Measurements from ENCODE around the gene STAT3.
A peak's percentile ranks its signal among the peaks of the same experiment; 100 is the strongest.
"Not testable (repeated sequence)": the region's sequence is repeated elsewhere in the genome, so short reads cannot be mapped to it uniquely, and the experiment has no call there.

Gene STAT3

DNA sequence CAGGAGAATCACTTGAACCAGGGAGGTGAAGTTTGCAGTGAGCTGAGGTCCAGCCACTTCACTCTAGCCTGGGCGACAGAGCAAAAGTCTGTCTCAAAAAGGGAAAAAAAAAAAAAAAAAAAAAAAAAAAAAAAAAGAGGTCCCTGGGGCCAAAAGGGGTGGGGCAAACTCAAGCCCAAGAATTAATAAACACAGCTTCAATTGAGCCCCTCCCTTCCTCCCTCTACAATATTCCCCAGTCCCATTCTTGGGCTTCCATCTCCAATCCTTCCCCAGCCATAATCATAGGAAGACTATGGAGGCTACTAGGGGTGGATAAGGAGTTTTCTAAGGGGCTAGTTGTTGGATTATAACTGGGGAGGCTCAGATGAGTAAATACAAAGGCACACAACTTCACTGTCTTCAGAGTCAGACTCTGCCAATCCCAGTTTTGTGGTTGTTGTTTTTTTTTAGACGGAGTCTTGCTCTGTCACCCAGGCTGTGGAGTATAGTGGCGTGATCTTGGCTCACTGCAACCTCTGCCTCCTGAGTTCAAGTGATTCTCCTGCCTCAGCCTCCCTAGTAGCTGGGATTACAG is 25.3 kb upstream of the STAT3 start:
- Mint-ChIP-seq H3K36me3 (peaks cover 7% of the 10 kb centered on the region), H3K4me1 (peaks cover 8% of the 10 kb centered on the region)
- no peak for DNase-seq (ENCODE audit: low spot score in 2 of 2)

GRCh38 chr17:42411905-42412679 is 23.9 kb upstream of the STAT3 start:
- peaks cover 14% of the 10 kb centered on the region for H3K4me1 Mint-ChIP-seq
- no peak overlapping the region for H3K27ac Mint-ChIP-seq
- peaks cover 7% of the 10 kb centered on the region for H3K36me3 Mint-ChIP-seq
- no peaks in the 10 kb centered on the region for H3K9me3 Mint-ChIP-seq
- ATAC-seq (no peak), DNase-seq (ENCODE audit: low spot score in 2 of 2) (no peak)
- no peak overlapping the region for H3K4me3 Mint-ChIP-seq

More for the DNA sequence above, 25.3 kb upstream of the STAT3 start:
- Mint-ChIP-seq H3K9me3 (no peaks in the 10 kb centered on the region), H3K27ac (no peak overlapping the region), H3K4me3 (no peak overlapping the region)
- ATAC-seq, result no peak

DNA sequence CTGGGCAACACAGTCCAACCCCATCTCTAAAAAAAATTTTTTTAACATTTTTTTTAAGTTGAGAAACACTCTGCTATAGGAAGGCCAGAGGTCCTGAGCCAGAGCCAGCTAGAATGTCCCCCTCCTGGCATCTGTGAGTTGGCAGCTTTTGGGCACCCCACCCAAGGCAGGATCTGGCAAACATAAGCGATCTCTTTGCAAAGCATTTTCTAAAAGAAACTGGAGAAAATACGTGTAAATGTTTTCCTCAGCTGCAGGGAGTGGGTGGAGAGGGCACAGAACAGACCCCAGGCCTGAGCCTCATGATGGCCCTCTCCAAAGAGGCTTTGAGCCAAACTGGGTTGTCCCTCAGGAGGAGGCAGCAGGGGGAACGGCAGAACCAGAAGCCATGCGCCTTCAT is 23.1 kb upstream of the STAT3 start:
- no peaks in the 10 kb centered on the region for H3K9me3 Mint-ChIP-seq
- peaks cover 16% of the 10 kb centered on the region for H3K4me1 Mint-ChIP-seq
- ATAC-seq (no peak), DNase-seq (ENCODE audit: low spot score in 2 of 2) (no peak)
- peaks cover 5% of the 10 kb centered on the region for H3K36me3 Mint-ChIP-seq
- no peak overlapping the region for H3K27ac Mint-ChIP-seq
- H3K4me3 Mint-ChIP-seq, result no peak overlapping the region

GRCh38 chr17:42410319-42410685 is 22.1 kb upstream of the STAT3 start:
- DNase-seq (ENCODE audit: low spot score in 2 of 2) (no peak), ATAC-seq (no peak)
- H3K9me3 Mint-ChIP-seq, result no peaks in the 10 kb centered on the region
- H3K4me1 Mint-ChIP-seq, result peaks cover 16% of the 10 kb centered on the region
- no peak overlapping the region for H3K27ac Mint-ChIP-seq
- H3K4me3 Mint-ChIP-seq, result no peak overlapping the region
- no peaks in the 10 kb centered on the region for H3K36me3 Mint-ChIP-seq

GRCh38 chr17:42409523-42410318 is 21.5 kb upstream of the STAT3 start:
- Mint-ChIP-seq H3K36me3 (no peaks in the 10 kb centered on the region), H3K27ac (no peak overlapping the region), H3K4me1 (peaks cover 10% of the 10 kb centered on the region), H3K4me3 (no peak overlapping the region), H3K9me3 (no peaks in the 10 kb centered on the region)
- ATAC-seq, result no peak
- no peak for DNase-seq (ENCODE audit: low spot score in 2 of 2)

GRCh38 chr17:42408061-42408460 is 19.8 kb upstream of the STAT3 start:
- Mint-ChIP-seq H3K4me1 (peaks cover 17% of the 10 kb centered on the region), H3K27ac (no peak overlapping the region), H3K9me3 (no peaks in the 10 kb centered on the region), H3K36me3 (no peaks in the 10 kb centered on the region), H3K4me3 (no peak overlapping the region)
- ATAC-seq, result no peak
- DNase-seq (ENCODE audit: low spot score in 2 of 2), result no peak

DNA sequence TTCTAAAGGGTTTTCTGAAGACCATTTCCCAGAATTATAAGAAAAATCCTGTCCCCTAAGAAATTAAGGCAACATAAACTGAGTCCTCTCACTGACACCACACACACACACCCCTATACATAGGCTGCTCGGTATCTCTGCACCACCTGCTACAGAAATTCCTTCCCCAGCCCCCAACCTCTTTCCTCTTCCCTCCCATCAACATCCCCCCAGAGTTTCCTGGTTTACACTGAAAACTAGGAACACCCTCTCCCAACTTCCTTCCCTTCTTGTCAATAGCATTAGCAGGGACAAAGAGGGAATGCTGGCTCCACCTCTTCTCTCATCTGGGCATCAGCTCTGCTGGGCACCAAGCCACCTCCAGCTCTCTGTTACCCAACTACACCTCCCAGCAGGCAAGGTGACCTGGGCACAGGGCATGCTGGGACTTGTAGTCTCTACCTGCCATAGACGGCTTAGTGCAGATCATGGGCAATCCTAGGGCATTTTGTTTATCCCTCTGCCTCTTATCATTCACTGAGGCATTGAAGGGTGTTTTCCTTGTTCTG is 19.1 kb upstream of the STAT3 start:
- no peak overlapping the region for H3K4me3 Mint-ChIP-seq
- H3K9me3 Mint-ChIP-seq, result no peaks in the 10 kb centered on the region
- ATAC-seq, result peak; percentile 84
- peaks cover 18% of the 10 kb centered on the region for H3K4me1 Mint-ChIP-seq
- H3K36me3 Mint-ChIP-seq, result no peaks in the 10 kb centered on the region
- no peak overlapping the region for H3K27ac Mint-ChIP-seq
- no peak for DNase-seq (ENCODE audit: low spot score in 2 of 2)

DNA sequence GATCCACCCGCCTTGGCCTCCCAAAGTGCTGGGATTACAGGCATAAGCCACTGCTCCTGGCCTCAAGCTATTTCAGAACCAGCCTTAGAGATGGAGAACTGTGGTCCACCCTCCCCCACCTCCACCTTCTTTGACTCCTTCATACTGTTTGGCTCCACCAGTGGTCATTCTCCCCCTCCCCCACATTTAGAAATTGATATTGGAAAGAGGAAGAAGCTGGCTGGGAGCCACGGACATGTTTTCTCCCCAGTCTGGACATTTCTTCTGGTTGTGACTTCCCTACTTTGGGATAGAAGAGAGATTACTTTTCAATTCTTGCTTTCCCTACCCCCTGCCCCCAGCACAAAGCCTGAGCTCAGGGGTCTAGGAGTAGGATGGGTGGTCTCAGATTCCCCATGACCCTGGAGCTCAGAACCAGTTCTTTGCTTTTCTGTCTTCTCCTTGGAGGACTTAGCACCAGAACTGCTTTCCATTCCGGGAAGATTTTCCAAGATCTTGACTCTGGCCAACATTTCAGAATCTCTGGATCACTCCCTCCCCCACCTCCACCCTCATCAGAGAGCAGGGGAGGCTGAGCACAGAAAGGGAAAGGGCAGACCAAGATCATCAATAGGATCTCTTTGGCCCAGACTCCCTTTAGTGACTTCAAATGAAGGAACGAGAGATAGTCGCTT is 18.5 kb upstream of the STAT3 start:
- Mint-ChIP-seq H3K4me3 (no peak overlapping the region), H3K36me3 (no peaks in the 10 kb centered on the region), H3K9me3 (no peaks in the 10 kb centered on the region), H3K4me1 (peaks cover 18% of the 10 kb centered on the region), H3K27ac (no peak overlapping the region)
- DNase-seq (ENCODE audit: low spot score in 2 of 2) (no peak), ATAC-seq (no peak)

GRCh38 chr17:42405963-42406495 is 17.8 kb upstream of the STAT3 start:
- Mint-ChIP-seq H3K4me1 (peaks cover 22% of the 10 kb centered on the region), H3K4me3 (no peak overlapping the region), H3K36me3 (no peaks in the 10 kb centered on the region), H3K27ac (no peak overlapping the region), H3K9me3 (no peaks in the 10 kb centered on the region)
- ATAC-seq (peak; percentile 82), DNase-seq (ENCODE audit: low spot score in 2 of 2) (peak; percentile 84 to 90)

DNA sequence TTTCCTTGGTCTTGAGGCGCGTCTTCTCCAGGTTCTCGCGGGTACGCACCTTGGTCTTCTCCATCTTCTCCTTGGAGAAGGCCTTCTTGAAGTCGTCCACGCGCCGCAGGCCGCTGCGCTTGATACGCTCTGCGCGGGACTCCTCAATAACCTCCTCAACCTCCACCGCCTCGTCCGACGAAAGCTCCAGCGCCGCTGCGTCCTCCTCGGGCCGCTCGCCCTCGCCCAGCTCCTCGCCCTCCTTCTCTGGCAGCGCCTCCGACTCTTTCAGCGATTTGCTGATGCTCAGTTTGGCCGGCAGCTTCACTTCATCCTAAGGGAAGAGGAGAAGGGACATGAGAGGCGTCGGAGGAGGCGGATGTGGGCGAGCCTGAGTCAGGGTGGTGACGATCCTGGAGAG is 16.8 kb upstream of the STAT3 start:
- Mint-ChIP-seq H3K27ac (no peak overlapping the region), H3K4me3 (no peak overlapping the region), H3K36me3 (no peaks in the 10 kb centered on the region), H3K9me3 (no peaks in the 10 kb centered on the region), H3K4me1 (peaks cover 29% of the 10 kb centered on the region)
- ATAC-seq (no peak), DNase-seq (ENCODE audit: low spot score in 2 of 2) (no peak)

GRCh38 chr17:42404326-42405055 is 16.2 kb upstream of the STAT3 start:
- Mint-ChIP-seq H3K27ac (no peak overlapping the region), H3K4me3 (no peak overlapping the region), H3K36me3 (no peaks in the 10 kb centered on the region), H3K4me1 (peaks cover 33% of the 10 kb centered on the region), H3K9me3 (no peaks in the 10 kb centered on the region)
- ATAC-seq (no peak), DNase-seq (ENCODE audit: low spot score in 2 of 2) (no peak)

DNA sequence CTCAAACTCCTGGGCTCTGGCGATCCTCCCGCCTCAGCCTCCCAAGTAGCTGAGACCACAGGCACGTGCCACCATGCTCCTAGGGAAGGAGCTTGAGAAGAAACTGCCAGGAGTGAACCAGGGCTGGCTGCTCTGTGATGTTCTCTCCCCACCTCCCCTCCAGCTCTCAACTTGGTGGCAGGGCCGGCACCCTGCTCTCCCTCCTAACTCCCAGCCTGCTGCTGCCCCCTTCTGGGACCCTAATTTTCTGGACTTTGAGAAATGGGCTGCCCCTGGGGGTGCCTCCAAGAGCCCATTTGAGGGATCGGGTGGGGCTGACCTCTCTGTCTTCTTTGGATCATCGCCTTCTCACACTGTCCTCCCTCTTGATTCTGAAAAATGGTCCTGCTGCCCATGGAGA is 14.9 kb upstream of the STAT3 start:
- peaks cover 33% of the 10 kb centered on the region for H3K4me1 Mint-ChIP-seq
- DNase-seq (ENCODE audit: low spot score in 2 of 2), result peak; percentile 35 to 80
- no peaks in the 10 kb centered on the region for H3K36me3 Mint-ChIP-seq
- H3K27ac Mint-ChIP-seq, result peak overlapping the region; percentile 80
- no peaks in the 10 kb centered on the region for H3K9me3 Mint-ChIP-seq
- H3K4me3 Mint-ChIP-seq, result no peak overlapping the region
- ATAC-seq, result peak; percentile 78

DNA sequence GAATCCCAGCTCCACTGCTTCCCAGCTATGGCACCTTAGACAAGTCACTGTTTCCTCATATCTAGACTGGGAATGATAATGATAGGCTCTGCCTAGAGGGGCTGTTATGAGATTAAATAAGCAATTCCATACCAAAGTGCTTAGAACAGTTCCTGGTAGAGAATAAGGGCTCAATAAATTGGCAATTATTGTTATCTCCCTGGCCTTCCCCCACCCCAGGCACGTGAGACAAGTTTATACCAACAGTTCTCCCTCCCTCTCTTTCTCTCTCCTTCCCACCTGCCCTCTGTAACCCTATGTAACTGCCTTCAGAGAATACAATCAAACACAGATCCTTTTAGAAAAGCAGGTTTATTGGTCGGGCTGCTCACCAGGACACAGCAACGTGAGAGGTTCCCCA is 13.9 kb upstream of the STAT3 start:
- Mint-ChIP-seq H3K4me3 (no peak overlapping the region), H3K9me3 (no peaks in the 10 kb centered on the region), H3K36me3 (no peaks in the 10 kb centered on the region), H3K4me1 (peaks cover 27% of the 10 kb centered on the region), H3K27ac (no peak overlapping the region)
- ATAC-seq, result no peak
- DNase-seq (ENCODE audit: low spot score in 2 of 2), result no peak

- not testable (repeated sequence) for H3K36me3 Mint-ChIP-seq; H3K9me3 Mint-ChIP-seq; H3K4me3 Mint-ChIP-seq; ATAC-seq; DNase-seq (ENCODE audit: low spot score in 2 of 2)
- Mint-ChIP-seq H3K27ac (peak overlapping the region; percentile 85), H3K4me1 (peaks cover 25% of the 10 kb centered on the region)
Observed at GRCh38 chr17:42400844-42401375, 12.7 kb upstream of the STAT3 start.
